Immature natural killer cell (primary cell): ENCODE measurements around the gene TMEM170A. TPM values are rescaled to one million over a fixed set of nuclear protein-coding genes. Genes with fewer than 3 reads are reported as not detected.
"Not testable (repeated sequence)": the region's sequence is repeated elsewhere in the genome, so short reads cannot be mapped to it uniquely, and the experiment has no call there.

ENCODE experiments used
- DNase-seq, 3 donors: peaks; one replicate each; pipeline ENCODE4 v3.0.0; 2022; ENCODE audit warnings: mixed read lengths in 1 of 3
- H3K27ac Mint-ChIP-seq, 6 donors: one replicate each; pipeline ENCODE4 v1.8.0; 2020; ENCODE audit warnings: mixed read lengths in 6 of 6, mild to moderate bottlenecking in 5 of 6, inconsistent platforms in 4 of 6, moderate library complexity in 3 of 6
- H3K27me3 Mint-ChIP-seq, 3 donors: one replicate each; pipeline ENCODE4 v1.8.0; 2020 to 2021; ENCODE audit warnings: low read depth in 3 of 3, mild to moderate bottlenecking in 3 of 3, mixed read lengths in 3 of 3, moderate library complexity in 3 of 3, inconsistent platforms in 1 of 3
- H3K36me3 Mint-ChIP-seq, 3 donors: one replicate each; pipeline ENCODE4 v1.8.0; 2020; ENCODE audit warnings: mixed read lengths in 3 of 3, inconsistent platforms in 2 of 3, mild to moderate bottlenecking in 2 of 3
- H3K4me1 Mint-ChIP-seq, 2 donors: one replicate each; pipeline ENCODE4 v1.8.0; 2020; ENCODE audit warnings: inconsistent platforms in 2 of 2, mild to moderate bottlenecking in 2 of 2, mixed read lengths in 2 of 2, moderate library complexity in 1 of 2
- H3K4me3 Mint-ChIP-seq, 5 donors: one replicate each; pipeline ENCODE4 v1.8.0; 2020; ENCODE audit warnings: mild to moderate bottlenecking in 5 of 5, mixed read lengths in 5 of 5, inconsistent platforms in 3 of 5, moderate library complexity in 3 of 5
- H3K9me3 Mint-ChIP-seq, 6 donors: one replicate each; pipeline ENCODE4 v1.8.0; 2020; ENCODE audit warnings: mild to moderate bottlenecking in 6 of 6, mixed read lengths in 6 of 6, inconsistent platforms in 4 of 6, moderate library complexity in 3 of 6
- polyA plus RNA-seq, 3 donors: library from polyadenylated mRNA; unstranded; fragments of 300-500 nt; fragmentation: Illumina TruSeq; gene quantifications; one replicate each; pipeline ENCODE4 v1.2.3, GENCODE V29; 2021

Gene TMEM170A
- 10 to 100 TPM; 20.0 to 29.5 (median 29.2) TPM for polyA plus RNA-seq

DNA sequence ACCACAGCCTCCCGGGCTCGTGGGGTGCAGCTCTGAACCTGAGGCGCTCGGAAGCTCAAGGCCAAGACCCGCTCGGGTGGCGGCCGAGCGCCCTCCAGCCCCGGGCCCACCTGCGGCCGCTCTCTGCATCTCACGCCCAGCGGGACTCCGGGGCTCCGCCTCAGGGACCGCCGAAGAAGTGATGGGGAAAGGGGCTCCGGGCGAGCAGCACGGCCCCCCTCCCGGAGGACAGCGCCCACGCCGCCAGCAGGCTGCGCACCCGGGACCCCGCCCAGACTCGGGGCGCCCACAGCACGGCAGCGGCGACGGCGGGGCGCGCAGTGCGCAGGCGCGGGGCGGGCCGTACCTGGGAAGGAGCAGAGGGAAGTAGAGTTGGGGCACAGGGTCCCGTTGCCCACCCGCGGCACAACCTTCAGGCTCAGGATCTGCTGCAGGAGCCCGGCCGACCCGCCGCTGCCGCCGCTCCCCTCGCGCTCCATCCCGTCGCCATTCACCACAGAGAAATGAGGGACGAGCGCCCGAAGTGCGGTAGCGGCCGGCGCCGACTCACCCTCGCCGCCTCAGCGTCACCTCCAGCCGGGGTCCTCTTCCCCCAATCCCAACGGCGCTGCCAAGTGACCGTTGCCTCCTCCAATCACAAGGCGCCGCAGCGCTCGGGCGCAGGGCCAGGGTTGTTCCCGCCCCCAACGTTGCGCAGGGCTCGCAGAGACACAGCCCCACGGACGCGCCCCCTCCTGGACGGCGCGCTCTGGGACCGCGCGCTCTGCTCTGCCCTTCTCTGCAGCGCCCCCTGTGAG is at the start of gene TMEM170A:
Gene TMEM170A (minus strand): TSS at position 568 of the 797 bp plus-strand sequence. CDS start 89 bp downstream, at position 479.
- H3K4me1 Mint-ChIP-seq, result peaks cover 49 to 51% of the 10 kb centered on the region in 2 donors
- peaks cover 6 to 12% (median 9%) of the 10 kb centered on the region in 3 donors for H3K27me3 Mint-ChIP-seq
- H3K9me3 Mint-ChIP-seq, result no peaks in the 10 kb centered on the region
- peak within 1 kb of the TSS; percentile 86 to 97 (median 95) for H3K27ac Mint-ChIP-seq
- peak; percentile 99 to 100 (median 100) for DNase-seq
- no peaks in the 10 kb centered on the region for H3K36me3 Mint-ChIP-seq
- peak within 1 kb of the TSS; percentile 87 to 96 (median 93) for H3K4me3 Mint-ChIP-seq

GRCh38 chr16:75506574-75506973 is 42.1 kb upstream of the TMEM170A start:
- peaks cover 0 to 11% (median 0%) of the 10 kb centered on the region in 3 donors for H3K27me3 Mint-ChIP-seq
- no peaks in the 10 kb centered on the region for H3K9me3 Mint-ChIP-seq
- H3K27ac Mint-ChIP-seq, result no peak overlapping the region
- no peak overlapping the region for H3K4me3 Mint-ChIP-seq
- no peak for DNase-seq
- H3K4me1 Mint-ChIP-seq, result no peaks in the 10 kb centered on the region
- no peaks in the 10 kb centered on the region for H3K36me3 Mint-ChIP-seq

DNA sequence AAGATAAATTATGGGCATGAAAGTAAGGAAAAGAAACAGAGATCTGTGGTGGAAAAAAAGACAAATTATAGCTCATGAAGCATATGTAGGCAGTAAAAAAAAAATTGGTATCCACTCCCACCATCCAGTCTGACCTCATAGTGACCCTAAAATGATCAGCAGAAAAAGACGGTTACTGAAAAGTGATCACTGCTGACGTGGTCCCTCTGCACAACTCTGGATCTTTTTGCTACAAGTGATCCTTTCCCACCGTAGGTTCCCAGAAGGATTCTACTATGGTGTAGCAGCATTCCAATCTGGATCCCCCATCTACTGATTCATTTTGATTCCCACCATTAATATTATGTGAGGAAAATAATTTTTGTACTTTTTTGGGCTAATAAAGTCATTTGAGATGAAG is 41.6 kb upstream of the TMEM170A start:
- Mint-ChIP-seq H3K36me3 (no peaks in the 10 kb centered on the region), H3K9me3 (no peaks in the 10 kb centered on the region), H3K27me3 (peaks cover 0 to 11% (median 0%) of the 10 kb centered on the region in 3 donors)

DNA sequence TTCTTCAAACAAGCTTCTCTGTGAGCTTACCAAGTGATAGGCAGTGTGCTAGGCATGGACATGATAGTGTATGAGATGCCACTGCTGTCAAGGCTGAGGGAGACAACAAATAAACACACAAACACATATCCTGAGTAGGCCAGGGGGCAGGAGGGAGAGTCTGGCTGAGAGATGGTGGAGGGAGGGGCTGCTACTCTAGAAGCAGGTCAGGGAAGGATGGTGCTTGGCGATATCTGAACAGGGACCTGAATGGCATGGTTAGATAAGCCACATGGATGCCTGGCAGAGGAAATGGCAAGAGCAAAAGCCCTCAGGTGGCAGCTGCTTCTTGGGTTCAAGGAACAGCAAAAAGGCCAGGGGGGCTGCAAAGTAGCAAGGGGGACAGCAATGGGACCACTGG is 39.3 kb upstream of the TMEM170A start:
- Mint-ChIP-seq H3K27ac (peak overlapping the region in 1 of 6 donors; percentile 6), H3K27me3 (peaks cover 0 to 10% (median 2%) of the 10 kb centered on the region in 3 donors), H3K9me3 (no peaks in the 10 kb centered on the region), H3K4me1 (no peaks in the 10 kb centered on the region), H3K36me3 (no peaks in the 10 kb centered on the region), H3K4me3 (no peak overlapping the region)
- DNase-seq, result no peak

More for the DNA sequence above, 41.6 kb upstream of the TMEM170A start:
- DNase-seq, result no peak
- no peaks in the 10 kb centered on the region for H3K4me1 Mint-ChIP-seq
- H3K27ac Mint-ChIP-seq, result no peak overlapping the region
- no peak overlapping the region for H3K4me3 Mint-ChIP-seq

DNA sequence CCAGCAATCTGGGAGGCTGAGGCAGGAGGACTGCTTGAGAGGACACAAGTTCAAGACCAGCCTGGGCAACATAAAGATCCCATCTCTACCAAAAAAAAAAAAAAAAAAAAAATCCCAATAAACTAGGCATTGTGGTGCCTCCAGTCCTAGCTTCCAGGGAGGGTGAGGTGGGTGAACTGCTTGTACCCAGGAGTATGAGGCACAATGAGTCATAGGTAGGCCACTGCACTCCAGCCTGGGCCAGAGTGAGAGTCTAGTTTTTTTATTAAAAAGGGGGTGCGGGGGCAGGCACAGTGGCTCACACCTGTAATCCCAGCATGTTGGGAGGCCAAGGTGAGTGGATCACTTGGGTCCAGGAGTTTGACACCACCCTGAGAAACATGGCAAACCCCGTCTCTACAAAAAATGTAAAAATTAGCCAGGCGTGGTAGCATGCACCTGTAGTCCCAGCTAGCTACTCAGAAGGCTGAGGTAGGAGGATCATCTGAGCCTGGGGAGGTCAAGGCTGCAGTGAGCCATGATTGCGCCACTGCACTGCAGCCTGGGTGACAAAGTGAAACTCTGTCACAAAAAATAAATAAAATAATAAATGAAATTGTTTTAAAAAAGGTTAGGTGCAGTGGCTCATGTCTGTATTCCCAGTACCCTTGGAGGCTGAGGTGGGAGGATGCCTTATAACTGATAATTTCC is 38.6 kb upstream of the TMEM170A start:
- Mint-ChIP-seq H3K4me3 (no peak overlapping the region), H3K4me1 (no peaks in the 10 kb centered on the region), H3K27me3 (peaks cover 3 to 8% (median 3%) of the 10 kb centered on the region in 3 donors), H3K9me3 (no peaks in the 10 kb centered on the region), H3K36me3 (no peaks in the 10 kb centered on the region), H3K27ac (no peak overlapping the region)
- DNase-seq, result no peak

- H3K36me3 Mint-ChIP-seq, H3K9me3 Mint-ChIP-seq, H3K4me3 Mint-ChIP-seq, DNase-seq, H3K4me1 Mint-ChIP-seq, H3K27me3 Mint-ChIP-seq, H3K27ac Mint-ChIP-seq: not testable (repeated sequence)
These were observed 37.3 kb upstream of the TMEM170A start for GRCh38 chr16:75501820-75502219.

- Mint-ChIP-seq H3K36me3 (no peaks in the 10 kb centered on the region), H3K27ac (no peak overlapping the region), H3K9me3 (no peaks in the 10 kb centered on the region), H3K4me1 (no peaks in the 10 kb centered on the region), H3K27me3 (peaks cover 6 to 13% (median 9%) of the 10 kb centered on the region in 3 donors), H3K4me3 (no peak overlapping the region)
- DNase-seq, result no peak
These were observed 36.9 kb upstream of the TMEM170A start for GRCh38 chr16:75501359-75501758.

DNA sequence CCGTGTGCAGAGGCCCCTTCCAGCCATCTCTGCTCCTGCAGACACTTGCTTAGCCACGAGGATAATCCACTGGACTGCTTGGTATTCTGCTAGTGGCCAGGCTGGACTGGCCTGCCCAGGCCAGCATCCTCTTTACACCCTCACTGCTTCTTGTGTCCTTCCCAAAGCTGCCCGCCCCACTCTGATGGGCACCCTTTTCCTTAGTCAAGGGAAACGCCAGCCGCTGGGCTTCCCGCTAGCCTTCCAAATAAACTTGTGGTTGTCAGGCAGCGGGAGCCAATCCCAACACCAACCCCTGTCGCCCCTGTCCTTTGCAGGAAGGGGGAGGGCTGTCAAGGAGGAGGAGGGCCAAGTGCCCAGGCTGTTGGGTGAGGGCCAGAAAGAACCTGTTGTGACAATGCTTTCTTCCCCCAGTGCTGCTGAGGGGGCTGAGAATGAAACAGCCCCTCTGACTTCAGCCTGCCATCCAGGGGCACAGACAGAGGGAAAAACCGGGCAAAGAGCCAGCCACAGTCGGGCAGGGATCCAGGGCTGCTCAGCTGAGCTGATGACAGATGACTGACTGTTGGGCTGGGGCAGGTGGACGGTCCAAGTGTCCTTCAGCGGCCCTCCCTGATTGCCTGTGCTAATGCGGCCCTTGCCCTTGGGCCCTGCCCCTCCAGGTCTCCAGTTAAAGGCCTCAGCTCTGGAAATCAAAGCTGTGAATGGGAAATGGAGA is 34.3 kb upstream of the TMEM170A start:
- not testable (repeated sequence) for H3K4me1 Mint-ChIP-seq, DNase-seq, H3K36me3 Mint-ChIP-seq, H3K4me3 Mint-ChIP-seq, H3K9me3 Mint-ChIP-seq, H3K27ac Mint-ChIP-seq
- peaks cover 7 to 22% (median 13%) of the 10 kb centered on the region in 3 donors for H3K27me3 Mint-ChIP-seq

DNA sequence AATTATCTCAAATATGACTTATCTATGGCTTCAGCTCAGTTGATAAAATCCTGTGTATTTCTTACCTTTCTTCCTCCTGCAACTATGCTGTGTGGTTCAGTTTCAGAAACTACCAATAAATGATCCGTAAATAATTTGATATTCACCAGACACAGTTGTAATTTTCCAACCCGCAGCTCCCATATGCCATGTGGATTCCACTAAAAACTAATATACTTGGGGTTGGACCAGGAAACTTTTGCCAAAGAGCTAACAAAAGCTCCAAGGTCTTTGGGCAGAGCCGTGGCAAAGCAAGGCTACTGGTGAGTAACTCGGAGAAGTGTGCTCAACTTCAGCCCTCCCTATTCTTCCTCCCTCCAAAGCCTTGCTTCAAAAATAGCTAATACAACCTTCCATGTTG is 33.1 kb upstream of the TMEM170A start:
- Mint-ChIP-seq H3K27me3 (peaks cover 7 to 24% (median 13%) of the 10 kb centered on the region in 3 donors), H3K4me3 (no peak overlapping the region), H3K4me1 (peaks cover 8% of the 10 kb centered on the region in 2 donors), H3K9me3 (no peaks in the 10 kb centered on the region), H3K27ac (no peak overlapping the region), H3K36me3 (no peaks in the 10 kb centered on the region)
- no peak for DNase-seq

- peak within 1 kb of the TSS; percentile 12 to 58 (median 38) for H3K4me3 Mint-ChIP-seq
- no peak within 1 kb of the TSS for H3K27ac Mint-ChIP-seq
- H3K9me3 Mint-ChIP-seq, result no peaks in the 10 kb centered on the region
- H3K36me3 Mint-ChIP-seq, result no peaks in the 10 kb centered on the region
- DNase-seq, result peak in 1 of 3 donors; percentile 13
- H3K27me3 Mint-ChIP-seq, result peaks cover 6 to 24% (median 11%) of the 10 kb centered on the region in 3 donors
- H3K4me1 Mint-ChIP-seq, result peaks cover 8% of the 10 kb centered on the region in 2 donors
These were observed 30.7 kb upstream of the TMEM170A start, which contains the start of gene CHST6 for GRCh38 chr16:75495076-75495674. CHST6 (minus strand) TSS chr16:75495441; CDS start chr16:75479828, 15,613 bp downstream.

- peaks cover 8% of the 10 kb centered on the region in 2 donors for H3K4me1 Mint-ChIP-seq
- H3K27ac Mint-ChIP-seq, result no peak overlapping the region
- H3K4me3 Mint-ChIP-seq, result peak overlapping the region; percentile 5 to 58 (median 21)
- H3K36me3 Mint-ChIP-seq, result no peaks in the 10 kb centered on the region
- H3K9me3 Mint-ChIP-seq, result no peaks in the 10 kb centered on the region
- DNase-seq, result no peak
- H3K27me3 Mint-ChIP-seq, result peaks cover 6 to 24% (median 11%) of the 10 kb centered on the region in 3 donors
These were observed 30.2 kb upstream of the TMEM170A start for GRCh38 chr16:75494661-75495075.

DNA sequence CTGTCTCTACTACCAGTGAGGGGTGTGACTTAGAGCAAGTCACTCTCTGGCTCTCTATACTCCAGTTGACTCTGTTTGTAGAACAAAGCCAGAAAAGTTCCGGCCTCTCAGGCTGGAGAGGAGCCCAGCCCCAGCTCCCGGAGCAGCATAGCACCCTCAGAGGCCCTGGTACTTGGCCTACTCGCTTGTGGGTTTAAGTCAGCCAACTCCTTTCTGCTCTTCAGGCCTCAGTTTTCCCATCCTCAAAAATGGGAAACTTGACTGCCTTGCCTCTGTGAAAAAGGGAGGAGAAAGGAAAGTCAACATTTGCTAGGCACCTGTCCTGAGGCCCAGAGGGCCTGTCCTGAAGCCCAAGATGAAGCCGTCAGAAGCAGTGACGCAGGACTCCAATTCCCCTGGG is 29.7 kb upstream of the TMEM170A start:
- H3K27me3 Mint-ChIP-seq, result peaks cover 6 to 24% (median 11%) of the 10 kb centered on the region in 3 donors
- DNase-seq, result no peak
- no peak overlapping the region for H3K27ac Mint-ChIP-seq
- peaks cover 8% of the 10 kb centered on the region in 2 donors for H3K4me1 Mint-ChIP-seq
- H3K4me3 Mint-ChIP-seq, result no peak overlapping the region
- H3K9me3 Mint-ChIP-seq, result no peaks in the 10 kb centered on the region
- no peaks in the 10 kb centered on the region for H3K36me3 Mint-ChIP-seq

DNA sequence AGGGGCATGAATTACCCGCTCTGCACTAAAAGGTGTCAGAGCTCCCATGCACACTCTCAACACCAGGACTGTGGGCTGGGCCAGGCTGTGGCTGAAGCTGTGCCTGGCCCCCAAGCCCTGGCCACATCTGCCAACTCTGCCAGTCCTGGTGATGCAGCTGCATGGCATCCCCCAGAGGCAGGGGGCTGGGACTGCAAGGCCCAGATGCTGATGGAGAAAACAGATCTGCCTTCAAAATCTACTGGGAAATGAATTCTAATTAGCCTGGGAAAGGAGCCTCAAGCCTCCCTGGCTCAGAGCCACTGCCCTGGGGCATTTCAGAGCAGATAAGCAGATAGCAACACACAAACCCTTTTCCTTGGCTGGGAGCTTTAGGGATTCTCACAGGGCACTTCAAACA is 27.4 kb upstream of the TMEM170A start:
- no peaks in the 10 kb centered on the region for H3K36me3 Mint-ChIP-seq
- DNase-seq, result no peak
- peaks cover 0 to 2% (median 0%) of the 10 kb centered on the region in 6 donors for H3K9me3 Mint-ChIP-seq
- no peak overlapping the region for H3K4me3 Mint-ChIP-seq
- H3K27me3 Mint-ChIP-seq, result peaks cover 2 to 22% (median 7%) of the 10 kb centered on the region in 3 donors
- H3K4me1 Mint-ChIP-seq, result peaks cover 8% of the 10 kb centered on the region in 2 donors
- H3K27ac Mint-ChIP-seq, result no peak overlapping the region
